NB4 (cell line): ENCODE measurements around the gene CACNG4.

Source experiments
- DNase-seq: peaks from one replicate; pipeline ENCODE4 v3.0.0; 2010; ENCODE audit warnings: low read depth
- H3K4me3 ChIP-seq: one replicate; pipeline ENCODE4 v1.5.1; 2011; ENCODE audit warnings: mild to moderate bottlenecking, low read depth, low read length, moderate library complexity
- MYC ChIP-seq: IDR thresholded peaks from 2 replicates; pipeline ENCODE4 v1.6.1; 2011; ENCODE audit warnings: low read depth, low read length
- POLR2A ChIP-seq: IDR thresholded peaks from 2 replicates; pipeline ENCODE4 v1.6.1; 2011; ENCODE audit warnings: mild to moderate bottlenecking; ENCODE audit not compliant: insufficient read length; ENCODE audit errors: extremely low read depth
- TF ChIP-seq, protein P1 (sequence below): IDR thresholded peaks from 2 replicates; pipeline ENCODE4 v1.6.1; 2011; ENCODE audit warnings: low read depth, low read length
- TF ChIP-seq, protein P2 (sequence below): IDR thresholded peaks from one replicate; pipeline ENCODE4 v1.5.1; 2012; ENCODE audit warnings: low read depth, low read length

CACNG4 gene

DNA sequence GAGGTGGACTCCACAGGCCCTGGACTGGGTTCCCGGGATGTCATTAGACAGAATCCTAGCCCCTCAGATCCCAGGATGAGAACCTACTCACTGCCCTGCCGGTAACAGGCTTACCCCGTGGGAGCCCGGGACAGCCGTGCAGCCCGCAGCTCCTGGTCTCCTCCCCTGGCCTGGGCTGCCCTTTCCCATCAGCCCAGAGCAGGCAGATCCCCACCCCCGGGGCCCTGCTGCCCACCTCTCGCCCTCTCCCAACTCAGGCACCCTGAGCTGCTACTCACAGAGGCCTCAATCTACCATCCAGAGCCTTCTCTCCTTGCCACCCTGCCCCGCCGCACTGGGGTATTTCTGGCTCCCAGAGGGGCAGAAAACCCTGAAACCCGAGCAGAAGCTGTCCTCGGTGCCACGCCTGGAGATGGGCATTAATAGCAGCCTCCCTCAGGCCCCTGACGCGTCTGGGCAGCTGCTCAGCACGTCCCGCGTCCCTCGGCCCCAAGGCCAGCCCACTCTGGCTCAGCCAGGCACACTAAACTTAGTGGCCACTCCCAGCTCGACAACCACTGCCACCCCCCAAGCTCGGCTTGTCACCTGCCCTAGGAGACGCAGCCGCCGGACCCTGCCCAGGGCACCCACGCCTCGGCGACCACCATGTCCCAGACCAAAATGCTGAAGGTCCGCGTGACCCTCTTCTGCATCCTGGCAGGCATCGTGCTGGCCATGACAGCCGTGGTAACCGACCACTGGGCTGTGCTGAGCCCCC, 79.7 kb downstream of the CACNG4 start, which contains the start of gene CACNG1:
Gene CACNG1 (plus strand): TSS at position 539 of the 757 bp plus-strand sequence. CDS start 107 bp downstream, at position 646.
- no peak for DNase-seq
- TF ChIP-seq, protein P1, sequence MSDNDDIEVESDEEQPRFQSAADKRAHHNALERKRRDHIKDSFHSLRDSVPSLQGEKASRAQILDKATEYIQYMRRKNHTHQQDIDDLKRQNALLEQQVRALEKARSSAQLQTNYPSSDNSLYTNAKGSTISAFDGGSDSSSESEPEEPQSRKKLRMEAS = no peak
- no peak within 1 kb of the TSS for H3K4me3 ChIP-seq

DNA sequence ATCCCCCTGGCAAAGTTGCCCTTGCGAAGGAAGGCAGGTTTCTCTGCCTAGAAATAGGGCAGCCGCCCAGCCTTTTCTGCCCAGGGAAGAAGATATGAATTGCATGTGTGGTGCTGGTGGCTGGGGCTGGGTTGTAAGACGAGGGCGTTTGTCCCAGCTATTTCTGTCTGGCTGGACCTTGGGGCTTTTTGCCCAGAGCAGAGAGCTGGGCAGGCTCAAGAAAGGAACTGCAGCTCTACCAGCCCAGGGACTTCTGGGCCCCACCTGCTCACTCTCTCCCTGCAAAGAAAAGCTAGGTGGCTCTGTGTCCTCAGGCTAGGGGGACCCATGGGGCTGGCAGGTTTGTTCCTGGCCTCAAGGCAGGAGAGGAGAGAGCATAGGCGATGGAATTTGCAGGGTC, 80.4 kb downstream of the CACNG4 start:
- DNase-seq = no peak
- no peak for TF ChIP-seq POLR2A
- TF ChIP-seq MYC = no peak
- TF ChIP-seq, protein P2, sequence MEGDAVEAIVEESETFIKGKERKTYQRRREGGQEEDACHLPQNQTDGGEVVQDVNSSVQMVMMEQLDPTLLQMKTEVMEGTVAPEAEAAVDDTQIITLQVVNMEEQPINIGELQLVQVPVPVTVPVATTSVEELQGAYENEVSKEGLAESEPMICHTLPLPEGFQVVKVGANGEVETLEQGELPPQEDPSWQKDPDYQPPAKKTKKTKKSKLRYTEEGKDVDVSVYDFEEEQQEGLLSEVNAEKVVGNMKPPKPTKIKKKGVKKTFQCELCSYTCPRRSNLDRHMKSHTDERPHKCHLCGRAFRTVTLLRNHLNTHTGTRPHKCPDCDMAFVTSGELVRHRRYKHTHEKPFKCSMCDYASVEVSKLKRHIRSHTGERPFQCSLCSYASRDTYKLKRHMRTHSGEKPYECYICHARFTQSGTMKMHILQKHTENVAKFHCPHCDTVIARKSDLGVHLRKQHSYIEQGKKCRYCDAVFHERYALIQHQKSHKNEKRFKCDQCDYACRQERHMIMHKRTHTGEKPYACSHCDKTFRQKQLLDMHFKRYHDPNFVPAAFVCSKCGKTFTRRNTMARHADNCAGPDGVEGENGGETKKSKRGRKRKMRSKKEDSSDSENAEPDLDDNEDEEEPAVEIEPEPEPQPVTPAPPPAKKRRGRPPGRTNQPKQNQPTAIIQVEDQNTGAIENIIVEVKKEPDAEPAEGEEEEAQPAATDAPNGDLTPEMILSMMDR = no peak
- TF ChIP-seq, protein P1 = no peak
- H3K4me3 ChIP-seq = no peak overlapping the region

GRCh38 chr17:67046398-67046797, 81.9 kb downstream of the CACNG4 start:
- TF ChIP-seq, protein P2 = no peak
- TF ChIP-seq MYC (no peak), POLR2A (no peak)
- H3K4me3 ChIP-seq = no peak overlapping the region
- DNase-seq = no peak

- no peak for TF ChIP-seq MYC
Observed at GRCh38 chr17:67047382-67047781, 82.9 kb downstream of the CACNG4 start.

DNA sequence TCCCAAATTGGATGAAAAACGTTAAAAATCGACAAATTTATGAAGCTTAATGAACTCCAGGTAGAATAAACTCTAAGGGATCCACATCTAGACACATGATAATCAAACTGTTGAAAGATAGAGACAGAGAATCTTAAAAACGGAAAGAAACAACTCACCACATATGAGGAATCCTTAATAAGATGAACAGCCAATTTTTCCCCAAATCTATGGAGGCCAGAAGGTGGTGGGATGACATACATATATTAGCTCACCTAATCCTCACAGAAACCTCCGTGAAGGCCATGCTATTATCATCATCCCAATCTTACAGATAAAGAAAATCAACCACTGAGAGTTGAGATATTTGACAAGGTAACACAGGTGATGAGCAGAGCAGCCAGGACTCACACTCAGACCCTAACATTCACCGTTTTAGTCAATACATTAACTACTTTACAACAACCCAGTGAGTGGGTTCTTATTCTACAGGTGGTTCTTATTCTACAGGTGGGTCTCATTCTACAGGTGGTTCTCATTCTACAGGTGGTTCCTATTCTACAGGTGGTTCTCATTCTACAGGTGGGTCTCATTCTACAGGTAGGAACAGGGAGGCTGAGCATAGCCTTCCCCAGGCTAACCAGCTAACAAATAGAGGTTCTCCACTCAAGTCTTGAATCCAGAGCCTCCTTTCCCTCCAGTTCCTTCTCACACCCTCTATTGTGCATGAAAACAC, 84.7 kb downstream of the CACNG4 start:
- H3K4me3 ChIP-seq = no peak overlapping the region
- DNase-seq = no peak
- TF ChIP-seq MYC (no peak), POLR2A (no peak)
- TF ChIP-seq, protein P2 = no peak
- TF ChIP-seq, protein P1 = no peak

More at GRCh38 chr17:67047382-67047781, 82.9 kb downstream of the CACNG4 start:
- no peak for DNase-seq
- H3K4me3 ChIP-seq = no peak overlapping the region

- no peak for DNase-seq
- TF ChIP-seq, protein P2 = no peak
- TF ChIP-seq, protein P1 = no peak
- TF ChIP-seq POLR2A (no peak), MYC (no peak)
- no peak overlapping the region for H3K4me3 ChIP-seq
Observed at GRCh38 chr17:67050066-67050465, 85.6 kb downstream of the CACNG4 start.
